A549 (cell line): ENCODE measurements around the gene PLCH2.

Experiments
- BHLHE40 ChIP-seq: IDR thresholded peaks from 2 replicates; pipeline ENCODE4 v1.6.1; 2012; ENCODE audit warnings: low read depth, low read length, inconsistent platforms
- CHD4 ChIP-seq: fragments of 200-600 bp; sonication (generic); IDR thresholded peaks from 2 replicates; pipeline ENCODE4 v1.6.1; 2016; ENCODE audit warnings: antibody characterized with exemption, mild to moderate bottlenecking, borderline replicate concordance
- EHMT2 ChIP-seq: fragments of 200-600 bp; sonication (generic); IDR thresholded peaks from 2 replicates; pipeline ENCODE4 v1.6.1; 2016; ENCODE audit warnings: antibody characterized with exemption, low read depth, mild to moderate bottlenecking, moderate library complexity
- EP300 ChIP-seq, 2 experiments: fragments of >200 bp; sonication (Bioruptor Twin); formaldehyde crosslinking; IDR thresholded peaks; 2 replicates in 1 of 2; 3 replicates in 1 of 2; pipeline ENCODE4 v1.6.1; 2016 to 2017
- HDAC2 ChIP-seq: fragments of 200-600 bp; sonication (generic); IDR thresholded peaks from 2 replicates; pipeline ENCODE4 v1.6.1; 2016
- JUNB ChIP-seq: fragments of >200 bp; sonication (Bioruptor Twin); formaldehyde crosslinking; IDR thresholded peaks from 2 replicates; pipeline ENCODE4 v1.6.1; 2016
- POLR2A ChIP-seq: IDR thresholded peaks from 2 replicates; pipeline ENCODE4 v1.6.1; 2012; ENCODE audit warnings: mild to moderate bottlenecking, low read length
- POLR2AphosphoS2 ChIP-seq: conservative IDR thresholded peaks from 2 replicates; pipeline ENCODE4 v1.6.1; 2012; ENCODE audit warnings: low read length, improper control_type of control experiment, inconsistent platforms
- RAD21 ChIP-seq, 2 experiments: fragments of >200 bp in 1 of 2; sonication (Bioruptor Twin) in 1 of 2; formaldehyde crosslinking in 1 of 2; IDR thresholded peaks in 1 of 2; conservative IDR thresholded peaks in 1 of 2; 2 replicates in 1 of 2; 3 replicates in 1 of 2; pipeline ENCODE4 v1.6.1; 2012 to 2018; ENCODE audit warnings: inconsistent platforms in 1 of 2
- ZC3H11A ChIP-seq: fragments of 450-650 bp; IDR thresholded peaks from 2 replicates; pipeline ENCODE4 v1.6.1; 2014; ENCODE audit warnings: antibody characterized with exemption, mild to moderate bottlenecking
- TF ChIP-seq, protein P1 (sequence below): fragments of >200 bp; sonication (Bioruptor Twin); formaldehyde crosslinking; IDR thresholded peaks from 3 replicates; pipeline ENCODE4 v1.5.1; 2016
- TF ChIP-seq, protein P2 (sequence below): fragments of >200 bp; sonication (Bioruptor Twin); formaldehyde crosslinking; IDR thresholded peaks from 3 replicates; pipeline ENCODE4 v1.6.1; 2016

DNA sequence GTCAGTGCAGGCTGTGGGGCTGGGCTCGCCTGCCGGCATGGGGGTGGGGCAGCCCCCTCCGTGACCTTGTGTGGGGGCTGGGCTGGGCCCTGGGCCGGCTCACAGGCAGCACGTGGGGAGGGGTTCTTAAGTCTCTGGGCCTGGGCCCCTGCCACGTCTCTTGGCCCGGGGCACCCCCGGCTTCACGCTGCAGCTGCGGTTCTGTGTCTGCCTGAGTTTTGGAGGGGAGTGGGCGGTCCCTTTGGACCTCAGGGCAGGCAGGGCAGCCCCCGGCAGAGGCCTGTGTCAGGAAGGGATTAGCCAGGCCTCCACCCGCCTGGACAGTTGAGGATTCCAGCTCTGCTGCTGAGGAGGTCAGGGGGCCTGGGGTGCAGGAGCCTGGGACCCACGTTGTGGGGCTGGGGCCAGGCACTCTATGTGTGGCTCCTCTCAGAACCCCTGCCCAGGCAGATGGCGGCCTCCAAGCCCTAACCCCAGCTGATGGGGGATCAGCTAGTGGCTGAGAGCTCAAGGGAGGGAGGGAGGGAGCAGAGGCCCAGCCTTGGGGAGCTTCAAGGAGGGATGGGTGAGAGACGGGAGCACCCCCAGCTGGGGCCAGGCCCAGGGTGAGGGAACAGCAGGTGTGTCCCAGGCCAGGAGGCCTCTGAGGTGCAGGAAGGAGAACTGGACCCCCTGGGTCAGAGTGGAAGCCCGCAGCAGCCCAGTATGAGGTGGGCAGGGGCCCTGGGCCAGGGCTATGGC lies 1.8 kb upstream of the PLCH2 start:
- TF ChIP-seq BHLHE40 (no peak), EHMT2 (no peak), EP300 (IDR thresholded peaks at IDR 0.05) (no peak), POLR2A (no peak), ZC3H11A (no peak), RAD21 (conservative IDR thresholded peaks at IDR 0.05 in 1 of 2, IDR thresholded peaks at IDR 0.05 in 1 of 2) (no peak), CHD4 (no peak), HDAC2 (no peak), JUNB (no peak), POLR2AphosphoS2 (no peak)
- TF ChIP-seq, protein P1, sequence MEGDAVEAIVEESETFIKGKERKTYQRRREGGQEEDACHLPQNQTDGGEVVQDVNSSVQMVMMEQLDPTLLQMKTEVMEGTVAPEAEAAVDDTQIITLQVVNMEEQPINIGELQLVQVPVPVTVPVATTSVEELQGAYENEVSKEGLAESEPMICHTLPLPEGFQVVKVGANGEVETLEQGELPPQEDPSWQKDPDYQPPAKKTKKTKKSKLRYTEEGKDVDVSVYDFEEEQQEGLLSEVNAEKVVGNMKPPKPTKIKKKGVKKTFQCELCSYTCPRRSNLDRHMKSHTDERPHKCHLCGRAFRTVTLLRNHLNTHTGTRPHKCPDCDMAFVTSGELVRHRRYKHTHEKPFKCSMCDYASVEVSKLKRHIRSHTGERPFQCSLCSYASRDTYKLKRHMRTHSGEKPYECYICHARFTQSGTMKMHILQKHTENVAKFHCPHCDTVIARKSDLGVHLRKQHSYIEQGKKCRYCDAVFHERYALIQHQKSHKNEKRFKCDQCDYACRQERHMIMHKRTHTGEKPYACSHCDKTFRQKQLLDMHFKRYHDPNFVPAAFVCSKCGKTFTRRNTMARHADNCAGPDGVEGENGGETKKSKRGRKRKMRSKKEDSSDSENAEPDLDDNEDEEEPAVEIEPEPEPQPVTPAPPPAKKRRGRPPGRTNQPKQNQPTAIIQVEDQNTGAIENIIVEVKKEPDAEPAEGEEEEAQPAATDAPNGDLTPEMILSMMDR: no peak
- TF ChIP-seq, protein P2, sequence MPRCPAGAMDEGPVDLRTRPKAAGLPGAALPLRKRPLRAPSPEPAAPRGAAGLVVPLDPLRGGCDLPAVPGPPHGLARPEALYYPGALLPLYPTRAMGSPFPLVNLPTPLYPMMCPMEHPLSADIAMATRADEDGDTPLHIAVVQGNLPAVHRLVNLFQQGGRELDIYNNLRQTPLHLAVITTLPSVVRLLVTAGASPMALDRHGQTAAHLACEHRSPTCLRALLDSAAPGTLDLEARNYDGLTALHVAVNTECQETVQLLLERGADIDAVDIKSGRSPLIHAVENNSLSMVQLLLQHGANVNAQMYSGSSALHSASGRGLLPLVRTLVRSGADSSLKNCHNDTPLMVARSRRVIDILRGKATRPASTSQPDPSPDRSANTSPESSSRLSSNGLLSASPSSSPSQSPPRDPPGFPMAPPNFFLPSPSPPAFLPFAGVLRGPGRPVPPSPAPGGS: no peak
